GM06990 (cell line): ENCODE data around the gene R3HDM2.

Experiments used
- DNase-seq: peaks from one replicate; pipeline ENCODE4 v3.0.0-alpha.2; 2011; ENCODE audit not compliant: insufficient read length; ENCODE audit errors: extremely low read depth
- H3K27me3 ChIP-seq: replicated peaks from 2 replicates; pipeline ENCODE4 v1.6.0; 2011; ENCODE audit warnings: low read length; ENCODE audit not compliant: control insufficient read depth, insufficient read depth
- H3K36me3 ChIP-seq: 2 replicates; pipeline ENCODE4 v1.5.1; 2011; ENCODE audit warnings: low read length; ENCODE audit not compliant: control insufficient read depth, insufficient read depth
- H3K4me3 ChIP-seq: replicated peaks from 2 replicates; pipeline ENCODE4 v1.5.1; 2011; ENCODE audit warnings: low read depth, mild to moderate bottlenecking, control low read depth, low read length
- CTCF ChIP-seq: IDR thresholded peaks from 2 replicates; pipeline ENCODE4 v1.5.1; 2011; ENCODE audit warnings: low read length, control low read depth, mild to moderate bottlenecking, inconsistent platforms; ENCODE audit not compliant: insufficient read depth, poor library complexity, severe bottlenecking

The R3HDM2 gene

GRCh38 chr12:57254506-57255280, 176.2 kb downstream of the R3HDM2 start:
- Histone ChIP-seq H3K27me3 (no peaks in the 10 kb centered on the region), H3K36me3 (peaks cover 14% of the 10 kb centered on the region), H3K4me3 (no peak overlapping the region)
- DNase-seq: no peak
- TF ChIP-seq CTCF: no peak

- Histone ChIP-seq H3K36me3 (peaks cover 1% of the 10 kb centered on the region), H3K27me3 (no peaks in the 10 kb centered on the region), H3K4me3 (no peak within 1 kb of the TSS)
- no peak for TF ChIP-seq CTCF
- DNase-seq: no peak
Measured at GRCh38 chr12:57250956-57251355, 179.9 kb downstream of the R3HDM2 start, which contains the start of gene STAC3. STAC3 (minus strand) TSS chr12:57251187; CDS start chr12:57249636, 1,551 bp downstream.

GRCh38 chr12:57250541-57250940, 180.3 kb downstream of the R3HDM2 start:
- Histone ChIP-seq H3K36me3 (no peaks in the 10 kb centered on the region), H3K27me3 (no peaks in the 10 kb centered on the region)
- no peak for DNase-seq

GRCh38 chr12:57248934-57249742, 181.7 kb downstream of the R3HDM2 start:
- TF ChIP-seq CTCF: no peak
- Histone ChIP-seq H3K27me3 (no peaks in the 10 kb centered on the region), H3K36me3 (no peaks in the 10 kb centered on the region), H3K4me3 (no peak overlapping the region)
- no peak for DNase-seq

More at GRCh38 chr12:57250541-57250940, 180.3 kb downstream of the R3HDM2 start:
- TF ChIP-seq CTCF: no peak
- H3K4me3 ChIP-seq: no peak overlapping the region

- no peak overlapping the region for H3K4me3 ChIP-seq
- peaks cover 2% of the 10 kb centered on the region; the same call in 1 of the 2 replicates for H3K27me3 ChIP-seq
- DNase-seq: no peak
- TF ChIP-seq CTCF: no peak
- H3K36me3 ChIP-seq: no peaks in the 10 kb centered on the region
Measured at GRCh38 chr12:57247041-57247440, 183.8 kb downstream of the R3HDM2 start.
